KOPT-K1 (cell line): Measurements from ENCODE around the gene NSD2.

Experiments used
- H3K27ac ChIP-seq: fragments of 200-600 bp; sonication (generic); 2 replicates; pipeline ENCODE4 v1.5.1; 2016; ENCODE audit warnings: antibody characterized with exemption, mild to moderate bottlenecking, low read depth, low read length; ENCODE audit not compliant: poor library complexity, severe bottlenecking
- H3K36me3 ChIP-seq: fragments of 200-600 bp; sonication (generic); 2 replicates; pipeline ENCODE4 v1.5.1; 2017; ENCODE audit warnings: antibody characterized with exemption, mild to moderate bottlenecking, low read length, moderate library complexity; ENCODE audit not compliant: insufficient read depth
- H3K9me3 ChIP-seq: fragments of 200-600 bp; sonication (generic); 2 replicates; pipeline ENCODE4 v1.5.1; 2017; ENCODE audit warnings: antibody characterized with exemption, low read length, mild to moderate bottlenecking; ENCODE audit not compliant: insufficient read depth, poor library complexity, severe bottlenecking

The NSD2 gene

GRCh38 chr4:1868293-1868692 is 2.9 kb upstream of the NSD2 start:
- H3K9me3 ChIP-seq, result no peaks in the 10 kb centered on the region
- H3K27ac ChIP-seq, result no peak overlapping the region
- H3K36me3 ChIP-seq, result no peaks in the 10 kb centered on the region

GRCh38 chr4:1868912-1869311 is 2.3 kb upstream of the NSD2 start:
- Histone ChIP-seq H3K36me3 (0 out of 2 replicates have a peak, but pooled peaks cover 4% of the 10 kb centered on the region), H3K27ac (no peak overlapping the region), H3K9me3 (no peaks in the 10 kb centered on the region)

GRCh38 chr4:1869530-1870327 is 1.5 kb upstream of the NSD2 start:
- Histone ChIP-seq H3K36me3 (peaks cover 12% of the 10 kb centered on the region; the same call in 1 of the 2 replicates), H3K9me3 (no peaks in the 10 kb centered on the region), H3K27ac (peak overlapping the region; percentile 100)

- H3K9me3 ChIP-seq, result no peaks in the 10 kb centered on the region
- H3K36me3 ChIP-seq, result peaks cover 17% of the 10 kb centered on the region; the same call in 1 of the 2 replicates
- peak overlapping the region; percentile 100 for H3K27ac ChIP-seq
These were observed 940 bp upstream of the NSD2 start for GRCh38 chr4:1870328-1870577.

GRCh38 chr4:1871471-1872021 is 353 bp downstream of the NSD2 start:
- Histone ChIP-seq H3K36me3 (peaks cover 17% of the 10 kb centered on the region), H3K27ac (peak overlapping the region; percentile 98)

GRCh38 chr4:1872870-1873269 is 1.7 kb downstream of the NSD2 start:
- H3K36me3 ChIP-seq, result peaks cover 28% of the 10 kb centered on the region
- H3K27ac ChIP-seq, result peak overlapping the region; percentile 98
- no peaks in the 10 kb centered on the region for H3K9me3 ChIP-seq

More at GRCh38 chr4:1871471-1872021, 353 bp downstream of the NSD2 start:
- no peaks in the 10 kb centered on the region for H3K9me3 ChIP-seq

- Histone ChIP-seq H3K36me3 (peaks cover 29% of the 10 kb centered on the region), H3K9me3 (no peaks in the 10 kb centered on the region), H3K27ac (peak overlapping the region; percentile 98)
These were observed 2.1 kb downstream of the NSD2 start for GRCh38 chr4:1873291-1873690.

GRCh38 chr4:1873776-1874175 is 2.6 kb downstream of the NSD2 start:
- Histone ChIP-seq H3K36me3 (peaks cover 34% of the 10 kb centered on the region), H3K27ac (peak overlapping the region; percentile 98), H3K9me3 (no peaks in the 10 kb centered on the region)

GRCh38 chr4:1874201-1874600 is 3.0 kb downstream of the NSD2 start:
- peak overlapping the region; percentile 98 for H3K27ac ChIP-seq
- peaks cover 34% of the 10 kb centered on the region for H3K36me3 ChIP-seq

GRCh38 chr4:1879485-1879884 is 8.3 kb downstream of the NSD2 start:
- Histone ChIP-seq H3K36me3 (peaks cover 64% of the 10 kb centered on the region), H3K27ac (no peak overlapping the region), H3K9me3 (no peaks in the 10 kb centered on the region)

More at GRCh38 chr4:1874201-1874600, 3.0 kb downstream of the NSD2 start:
- no peaks in the 10 kb centered on the region for H3K9me3 ChIP-seq

GRCh38 chr4:1880332-1880731 is 9.1 kb downstream of the NSD2 start:
- Histone ChIP-seq H3K36me3 (peaks cover 59% of the 10 kb centered on the region), H3K9me3 (no peaks in the 10 kb centered on the region), H3K27ac (no peak overlapping the region)

GRCh38 chr4:1882850-1883271 is 11.7 kb downstream of the NSD2 start:
- Histone ChIP-seq H3K9me3 (no peaks in the 10 kb centered on the region), H3K27ac (no peak overlapping the region), H3K36me3 (peaks cover 56% of the 10 kb centered on the region)

- no peak overlapping the region for H3K27ac ChIP-seq
- no peaks in the 10 kb centered on the region for H3K9me3 ChIP-seq
- peaks cover 51% of the 10 kb centered on the region for H3K36me3 ChIP-seq
These were observed 12.4 kb downstream of the NSD2 start for GRCh38 chr4:1883583-1883982.

- Histone ChIP-seq H3K36me3 (peaks cover 52% of the 10 kb centered on the region), H3K9me3 (no peaks in the 10 kb centered on the region), H3K27ac (no peak overlapping the region)
These were observed 14.2 kb downstream of the NSD2 start for GRCh38 chr4:1885414-1885813.

GRCh38 chr4:1887052-1887451 is 15.9 kb downstream of the NSD2 start:
- Histone ChIP-seq H3K9me3 (no peaks in the 10 kb centered on the region), H3K27ac (no peak overlapping the region), H3K36me3 (peaks cover 52% of the 10 kb centered on the region)
